Neutrophil (primary cell): ENCODE results near the gene COX6A1.
"Not testable (repeated sequence)": the region's sequence is repeated elsewhere in the genome, so short reads cannot be mapped to it uniquely, and the experiment has no call there.

Source experiments
- H3K27ac ChIP-seq: fragments of 200-600 bp; sonication (generic); 2 replicates; pipeline ENCODE4 v1.5.1; 2016; ENCODE audit warnings: mild to moderate bottlenecking, moderate library complexity
- H3K27me3 ChIP-seq: fragments of 200-600 bp; sonication (generic); 2 replicates; pipeline ENCODE4 v1.6.0; 2016; ENCODE audit warnings: mild to moderate bottlenecking
- H3K36me3 ChIP-seq: fragments of 200-600 bp; sonication (generic); 2 replicates; pipeline ENCODE4 v1.5.1; 2017
- H3K4me1 ChIP-seq, 2 experiments: fragments of 200-600 bp in 1 of 2; sonication (generic) in 1 of 2; 1 replicate in 1 of 2; 2 replicates in 1 of 2; pipeline versions ENCODE4 v1.5.1 to v1.6.1; 2013 to 2016; ENCODE audit warnings: low read depth in 1 of 2, low read length in 1 of 2, mild to moderate bottlenecking in 1 of 2, moderate library complexity in 1 of 2; ENCODE audit not compliant: control insufficient read depth in 1 of 2, insufficient read depth in 1 of 2
- H3K4me3 ChIP-seq, 2 experiments: fragments of 200-600 bp in 1 of 2; sonication (generic) in 1 of 2; 1 replicate in 1 of 2; 2 replicates in 1 of 2; pipeline ENCODE4 v1.5.1; 2013 to 2016; ENCODE audit warnings: low read depth in 1 of 2, low read length in 1 of 2, mild to moderate bottlenecking in 1 of 2, moderate library complexity in 1 of 2
- H3K9me3 ChIP-seq: fragments of 200-600 bp; sonication (generic); 2 replicates; pipeline ENCODE4 v1.5.1; 2016
- CTCF ChIP-seq: fragments of 200-600 bp; sonication (generic); IDR thresholded peaks from 2 replicates; pipeline ENCODE4 v1.5.1; 2016; ENCODE audit warnings: antibody characterized with exemption

COX6A1 gene

GRCh38 chr12:120485961-120486881 lies 48.3 kb downstream of the COX6A1 start:
- Histone ChIP-seq H3K27me3 (no peaks in the 10 kb centered on the region), H3K36me3 (no peaks in the 10 kb centered on the region), H3K4me1 (no peaks in the 10 kb centered on the region), H3K4me3 (no peak overlapping the region), H3K9me3 (no peaks in the 10 kb centered on the region), H3K27ac (no peak overlapping the region)
- TF ChIP-seq CTCF = no peak

GRCh38 chr12:120487552-120487951 lies 49.6 kb downstream of the COX6A1 start:
- not testable (repeated sequence) for H3K36me3 ChIP-seq, H3K27me3 ChIP-seq, H3K4me3 ChIP-seq, H3K4me1 ChIP-seq, H3K9me3 ChIP-seq, H3K27ac ChIP-seq

- Histone ChIP-seq H3K36me3 (no peaks in the 10 kb centered on the region), H3K27ac (no peak overlapping the region), H3K4me3 (no peak overlapping the region), H3K9me3 (no peaks in the 10 kb centered on the region), H3K4me1 (no peaks in the 10 kb centered on the region), H3K27me3 (no peaks in the 10 kb centered on the region)
- TF ChIP-seq CTCF = no peak
Measured at GRCh38 chr12:120488057-120488640, 50.2 kb downstream of the COX6A1 start.

- no peak overlapping the region for H3K27ac ChIP-seq
- H3K27me3 ChIP-seq = no peaks in the 10 kb centered on the region
- H3K36me3 ChIP-seq = no peaks in the 10 kb centered on the region
- no peaks in the 10 kb centered on the region for H3K9me3 ChIP-seq
- no peak overlapping the region for H3K4me3 ChIP-seq
- no peak for TF ChIP-seq CTCF
- no peaks in the 10 kb centered on the region for H3K4me1 ChIP-seq
Measured at GRCh38 chr12:120489018-120489417, 51.1 kb downstream of the COX6A1 start.

- H3K27me3 ChIP-seq = no peaks in the 10 kb centered on the region
- TF ChIP-seq CTCF = no peak
- H3K36me3 ChIP-seq = no peaks in the 10 kb centered on the region
- peaks cover 0 to 1% of the 10 kb centered on the region in 2 experiments for H3K4me1 ChIP-seq
- no peaks in the 10 kb centered on the region for H3K9me3 ChIP-seq
- H3K27ac ChIP-seq = no peak overlapping the region
- no peak overlapping the region for H3K4me3 ChIP-seq
Measured at GRCh38 chr12:120490325-120490724, 52.4 kb downstream of the COX6A1 start.
